SK-N-SH (cell line): ENCODE data around the gene MEPCE.

Source experiments
- FOXJ3 ChIP-seq: sonication (generic); formaldehyde crosslinking; IDR thresholded peaks from 2 replicates; pipeline ENCODE4 v1.5.1; 2020; ENCODE audit warnings: mild to moderate bottlenecking, missing genetic modification reagents
- FOXM1 ChIP-seq: IDR thresholded peaks from 2 replicates; pipeline ENCODE4 v1.4.0; 2012; ENCODE audit warnings: low read depth, mild to moderate bottlenecking
- GABPA ChIP-seq: IDR thresholded peaks from 2 replicates; pipeline ENCODE4 v1.4.0; 2012; ENCODE audit warnings: low read depth, mild to moderate bottlenecking
- NFIC ChIP-seq: IDR thresholded peaks from 2 replicates; pipeline ENCODE4 v1.4.0; 2012; ENCODE audit warnings: borderline replicate concordance
- POLR2AphosphoS5 ChIP-seq: IDR thresholded peaks from 2 replicates; pipeline ENCODE4 v1.6.1; 2012; ENCODE audit warnings: low read depth, low read length
- RFX5 ChIP-seq: IDR thresholded peaks from 2 replicates; pipeline ENCODE4 v1.6.1; 2012; ENCODE audit warnings: mild to moderate bottlenecking, improper control_type of control experiment, low read length
- SMC3 ChIP-seq: IDR thresholded peaks from 2 replicates; pipeline ENCODE4 v1.6.1; 2012; ENCODE audit warnings: low read depth, low read length, improper control_type of control experiment
- TF ChIP-seq, protein P1 (sequence below): IDR thresholded peaks from 2 replicates; pipeline ENCODE4 v1.6.1; 2012; ENCODE audit warnings: mild to moderate bottlenecking, low read depth, low read length, moderate library complexity
- TF ChIP-seq, protein P2 (sequence below): fragments of 200-600 bp; sonication (generic); IDR thresholded peaks from 2 replicates; pipeline ENCODE4 v1.6.1; 2017; ENCODE audit warnings: antibody characterized with exemption, mild to moderate bottlenecking, moderate library complexity
- TF ChIP-seq, protein P3 (sequence below): fragments of 150-350 bp; IDR thresholded peaks from 2 replicates; pipeline ENCODE4 v1.6.1; 2016; ENCODE audit warnings: mild to moderate bottlenecking, low read depth, low read length
- TF ChIP-seq, protein P4 (sequence below): IDR thresholded peaks from 2 replicates; pipeline ENCODE4 v1.4.0; 2012; ENCODE audit warnings: low read depth
- TF ChIP-seq, protein P5 (sequence below): IDR thresholded peaks from 2 replicates; pipeline ENCODE4 v1.4.0; 2012; ENCODE audit warnings: low read depth, borderline replicate concordance
- TF ChIP-seq, protein P6 (sequence below): fragments of 150-350 bp; IDR thresholded peaks from 2 replicates; pipeline ENCODE4 v1.6.1; 2017; ENCODE audit warnings: antibody characterized with exemption, low read length, low read depth, borderline replicate concordance

DNA sequence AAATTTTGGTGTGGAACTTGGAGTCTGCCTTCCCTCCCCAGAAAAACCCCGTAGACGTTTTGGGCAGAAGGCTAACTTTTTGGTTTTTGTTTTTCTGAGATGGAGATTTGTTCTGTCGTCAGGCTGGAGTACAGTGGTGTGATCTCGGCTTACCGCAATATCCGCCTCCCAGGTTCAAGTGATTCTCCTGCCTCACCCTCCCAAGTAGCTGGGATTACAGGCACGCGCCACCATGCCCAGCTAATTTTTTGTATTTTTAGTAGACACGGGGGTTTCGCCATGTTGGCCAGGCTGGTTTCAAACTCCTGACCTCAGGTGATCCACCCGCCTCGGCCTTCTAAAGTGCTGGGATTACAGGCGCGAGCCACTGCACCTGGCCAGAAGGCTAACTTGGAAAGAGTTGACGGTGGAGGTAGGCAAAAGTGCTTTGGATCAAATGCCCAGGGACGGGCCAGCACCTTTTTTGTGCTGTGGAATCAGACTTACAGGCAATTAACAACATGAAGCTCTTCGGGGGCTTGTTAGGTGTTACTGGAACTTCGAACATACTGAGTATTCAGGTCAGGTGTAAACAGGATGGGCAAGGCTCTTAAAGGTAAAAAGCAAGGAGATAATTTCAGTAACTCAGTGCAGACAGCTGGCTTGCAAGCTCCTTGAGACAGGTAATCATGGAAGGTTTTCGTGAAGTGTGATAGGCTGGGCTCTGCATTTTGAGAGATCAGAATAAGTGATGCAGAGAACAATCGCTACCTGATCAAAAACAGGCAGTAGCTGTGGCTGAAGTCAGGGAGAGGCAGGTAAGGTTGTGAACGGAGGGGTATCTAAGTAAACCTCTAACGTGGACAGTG lies 4.9 kb downstream of the MEPCE start:
- TF ChIP-seq, protein P1, sequence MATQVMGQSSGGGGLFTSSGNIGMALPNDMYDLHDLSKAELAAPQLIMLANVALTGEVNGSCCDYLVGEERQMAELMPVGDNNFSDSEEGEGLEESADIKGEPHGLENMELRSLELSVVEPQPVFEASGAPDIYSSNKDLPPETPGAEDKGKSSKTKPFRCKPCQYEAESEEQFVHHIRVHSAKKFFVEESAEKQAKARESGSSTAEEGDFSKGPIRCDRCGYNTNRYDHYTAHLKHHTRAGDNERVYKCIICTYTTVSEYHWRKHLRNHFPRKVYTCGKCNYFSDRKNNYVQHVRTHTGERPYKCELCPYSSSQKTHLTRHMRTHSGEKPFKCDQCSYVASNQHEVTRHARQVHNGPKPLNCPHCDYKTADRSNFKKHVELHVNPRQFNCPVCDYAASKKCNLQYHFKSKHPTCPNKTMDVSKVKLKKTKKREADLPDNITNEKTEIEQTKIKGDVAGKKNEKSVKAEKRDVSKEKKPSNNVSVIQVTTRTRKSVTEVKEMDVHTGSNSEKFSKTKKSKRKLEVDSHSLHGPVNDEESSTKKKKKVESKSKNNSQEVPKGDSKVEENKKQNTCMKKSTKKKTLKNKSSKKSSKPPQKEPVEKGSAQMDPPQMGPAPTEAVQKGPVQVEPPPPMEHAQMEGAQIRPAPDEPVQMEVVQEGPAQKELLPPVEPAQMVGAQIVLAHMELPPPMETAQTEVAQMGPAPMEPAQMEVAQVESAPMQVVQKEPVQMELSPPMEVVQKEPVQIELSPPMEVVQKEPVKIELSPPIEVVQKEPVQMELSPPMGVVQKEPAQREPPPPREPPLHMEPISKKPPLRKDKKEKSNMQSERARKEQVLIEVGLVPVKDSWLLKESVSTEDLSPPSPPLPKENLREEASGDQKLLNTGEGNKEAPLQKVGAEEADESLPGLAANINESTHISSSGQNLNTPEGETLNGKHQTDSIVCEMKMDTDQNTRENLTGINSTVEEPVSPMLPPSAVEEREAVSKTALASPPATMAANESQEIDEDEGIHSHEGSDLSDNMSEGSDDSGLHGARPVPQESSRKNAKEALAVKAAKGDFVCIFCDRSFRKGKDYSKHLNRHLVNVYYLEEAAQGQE, result no peak
- TF ChIP-seq, protein P2, sequence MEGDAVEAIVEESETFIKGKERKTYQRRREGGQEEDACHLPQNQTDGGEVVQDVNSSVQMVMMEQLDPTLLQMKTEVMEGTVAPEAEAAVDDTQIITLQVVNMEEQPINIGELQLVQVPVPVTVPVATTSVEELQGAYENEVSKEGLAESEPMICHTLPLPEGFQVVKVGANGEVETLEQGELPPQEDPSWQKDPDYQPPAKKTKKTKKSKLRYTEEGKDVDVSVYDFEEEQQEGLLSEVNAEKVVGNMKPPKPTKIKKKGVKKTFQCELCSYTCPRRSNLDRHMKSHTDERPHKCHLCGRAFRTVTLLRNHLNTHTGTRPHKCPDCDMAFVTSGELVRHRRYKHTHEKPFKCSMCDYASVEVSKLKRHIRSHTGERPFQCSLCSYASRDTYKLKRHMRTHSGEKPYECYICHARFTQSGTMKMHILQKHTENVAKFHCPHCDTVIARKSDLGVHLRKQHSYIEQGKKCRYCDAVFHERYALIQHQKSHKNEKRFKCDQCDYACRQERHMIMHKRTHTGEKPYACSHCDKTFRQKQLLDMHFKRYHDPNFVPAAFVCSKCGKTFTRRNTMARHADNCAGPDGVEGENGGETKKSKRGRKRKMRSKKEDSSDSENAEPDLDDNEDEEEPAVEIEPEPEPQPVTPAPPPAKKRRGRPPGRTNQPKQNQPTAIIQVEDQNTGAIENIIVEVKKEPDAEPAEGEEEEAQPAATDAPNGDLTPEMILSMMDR, result no peak
- TF ChIP-seq, protein P3, sequence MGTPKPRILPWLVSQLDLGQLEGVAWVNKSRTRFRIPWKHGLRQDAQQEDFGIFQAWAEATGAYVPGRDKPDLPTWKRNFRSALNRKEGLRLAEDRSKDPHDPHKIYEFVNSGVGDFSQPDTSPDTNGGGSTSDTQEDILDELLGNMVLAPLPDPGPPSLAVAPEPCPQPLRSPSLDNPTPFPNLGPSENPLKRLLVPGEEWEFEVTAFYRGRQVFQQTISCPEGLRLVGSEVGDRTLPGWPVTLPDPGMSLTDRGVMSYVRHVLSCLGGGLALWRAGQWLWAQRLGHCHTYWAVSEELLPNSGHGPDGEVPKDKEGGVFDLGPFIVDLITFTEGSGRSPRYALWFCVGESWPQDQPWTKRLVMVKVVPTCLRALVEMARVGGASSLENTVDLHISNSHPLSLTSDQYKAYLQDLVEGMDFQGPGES, result no peak
- TF ChIP-seq POLR2AphosphoS5, result no peak; the same call in 1 of the 2 replicates
- no peak for TF ChIP-seq SMC3
- TF ChIP-seq, protein P4, sequence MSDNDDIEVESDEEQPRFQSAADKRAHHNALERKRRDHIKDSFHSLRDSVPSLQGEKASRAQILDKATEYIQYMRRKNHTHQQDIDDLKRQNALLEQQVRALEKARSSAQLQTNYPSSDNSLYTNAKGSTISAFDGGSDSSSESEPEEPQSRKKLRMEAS, result no peak
- TF ChIP-seq FOXM1, result no peak
- TF ChIP-seq, protein P5, sequence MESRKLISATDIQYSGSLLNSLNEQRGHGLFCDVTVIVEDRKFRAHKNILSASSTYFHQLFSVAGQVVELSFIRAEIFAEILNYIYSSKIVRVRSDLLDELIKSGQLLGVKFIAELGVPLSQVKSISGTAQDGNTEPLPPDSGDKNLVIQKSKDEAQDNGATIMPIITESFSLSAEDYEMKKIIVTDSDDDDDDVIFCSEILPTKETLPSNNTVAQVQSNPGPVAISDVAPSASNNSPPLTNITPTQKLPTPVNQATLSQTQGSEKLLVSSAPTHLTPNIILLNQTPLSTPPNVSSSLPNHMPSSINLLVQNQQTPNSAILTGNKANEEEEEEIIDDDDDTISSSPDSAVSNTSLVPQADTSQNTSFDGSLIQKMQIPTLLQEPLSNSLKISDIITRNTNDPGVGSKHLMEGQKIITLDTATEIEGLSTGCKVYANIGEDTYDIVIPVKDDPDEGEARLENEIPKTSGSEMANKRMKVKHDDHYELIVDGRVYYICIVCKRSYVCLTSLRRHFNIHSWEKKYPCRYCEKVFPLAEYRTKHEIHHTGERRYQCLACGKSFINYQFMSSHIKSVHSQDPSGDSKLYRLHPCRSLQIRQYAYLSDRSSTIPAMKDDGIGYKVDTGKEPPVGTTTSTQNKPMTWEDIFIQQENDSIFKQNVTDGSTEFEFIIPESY, result no peak
- TF ChIP-seq, protein P6, sequence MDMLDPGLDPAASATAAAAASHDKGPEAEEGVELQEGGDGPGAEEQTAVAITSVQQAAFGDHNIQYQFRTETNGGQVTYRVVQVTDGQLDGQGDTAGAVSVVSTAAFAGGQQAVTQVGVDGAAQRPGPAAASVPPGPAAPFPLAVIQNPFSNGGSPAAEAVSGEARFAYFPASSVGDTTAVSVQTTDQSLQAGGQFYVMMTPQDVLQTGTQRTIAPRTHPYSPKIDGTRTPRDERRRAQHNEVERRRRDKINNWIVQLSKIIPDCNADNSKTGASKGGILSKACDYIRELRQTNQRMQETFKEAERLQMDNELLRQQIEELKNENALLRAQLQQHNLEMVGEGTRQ, result no peak
- TF ChIP-seq GABPA, result no peak
- TF ChIP-seq RFX5, result no peak
- no peak for TF ChIP-seq FOXJ3 (CRISPR knock-in tag)
- no peak for TF ChIP-seq NFIC
